Measurements from ENCODE around the gene TRAPPC13. TPM values are rescaled to one million over a fixed set of nuclear protein-coding genes. Genes with fewer than 3 reads are reported as not detected.

The TRAPPC13 gene
- total RNA-seq, 4 donors from 2014 or later, result 26.7 to 34.2 (median 30.3) TPM

- intact Hi-C loops (cut with DNase I), result no loop called here
- H3K4me3 ChIP-seq (replicated peaks in 1 of 3), result peak overlapping the region in 1 of 3 donors; percentile 74
- DNase-seq, result no peak
- peaks cover 4 to 9% of the 10 kb centered on the region in 2 donors for H3K36me3 ChIP-seq
- H3K27ac ChIP-seq, result no peak overlapping the region
- H3K4me1 ChIP-seq, result peaks cover 22 to 28% of the 10 kb centered on the region in 2 donors
- WGBS, 2 donors, result 60 to 65% methylated on average over 6 of the region's 6 CpGs
- H3K9me3 ChIP-seq, result no peaks in the 10 kb centered on the region
- TF ChIP-seq POLR2A (IDR thresholded peaks at IDR 0.05) (no peak), CTCF (IDR thresholded peaks at IDR 0.05) (no peak)
- H3K27me3 ChIP-seq, result no peaks in the 10 kb centered on the region
Measured at GRCh38 chr5:65625743-65626142, 916 bp downstream of the TRAPPC13 start.

GRCh38 chr5:65630981-65631380 is 6.2 kb downstream of the TRAPPC13 start:
- DNase-seq, result no peak
- TF ChIP-seq CTCF (IDR thresholded peaks at IDR 0.05) (no peak), POLR2A (IDR thresholded peaks at IDR 0.05) (no peak)
- Histone ChIP-seq H3K36me3 (peaks cover 11 to 13% of the 10 kb centered on the region in 2 donors), H3K27me3 (no peaks in the 10 kb centered on the region), H3K27ac (no peak overlapping the region), H3K9me3 (no peaks in the 10 kb centered on the region), H3K4me1 (peaks cover under 1 to 2% of the 10 kb centered on the region in 2 donors), H3K4me3 (replicated peaks in 1 of 3) (no peak overlapping the region)
- intact Hi-C loops (cut with DNase I), result no loop called here

- intact Hi-C loops (cut with DNase I), result no loop called here
- Histone ChIP-seq H3K36me3 (peaks cover 11 to 22% of the 10 kb centered on the region in 2 donors), H3K27ac (no peak overlapping the region), H3K4me1 (no peaks in the 10 kb centered on the region), H3K9me3 (no peaks in the 10 kb centered on the region), H3K4me3 (replicated peaks in 1 of 3) (no peak overlapping the region), H3K27me3 (no peaks in the 10 kb centered on the region)
- WGBS, 2 donors, result 96 to 97% methylated on average over 4 of the region's 4 CpGs
- no peak for DNase-seq
- TF ChIP-seq CTCF (IDR thresholded peaks at IDR 0.05), result no peak
- no peak for TF ChIP-seq POLR2A (IDR thresholded peaks at IDR 0.05)
Measured at GRCh38 chr5:65640240-65640639, 15.4 kb downstream of the TRAPPC13 start.

GRCh38 chr5:65646938-65647337 is 22.1 kb downstream of the TRAPPC13 start:
- intact Hi-C loops (cut with DNase I), result no loop called here
- Histone ChIP-seq H3K36me3 (no peaks in the 10 kb centered on the region), H3K27me3 (no peaks in the 10 kb centered on the region), H3K27ac (no peak overlapping the region), H3K4me3 (replicated peaks in 1 of 3) (no peak overlapping the region), H3K4me1 (no peaks in the 10 kb centered on the region), H3K9me3 (no peaks in the 10 kb centered on the region)
- DNase-seq, result no peak
- no peak for TF ChIP-seq POLR2A (IDR thresholded peaks at IDR 0.05)
- TF ChIP-seq CTCF (IDR thresholded peaks at IDR 0.05), result no peak
- WGBS, 2 donors, result 91 to 96% methylated on average over 2 of the region's 2 CpGs

- TF ChIP-seq POLR2A (IDR thresholded peaks at IDR 0.05) (no peak), CTCF (IDR thresholded peaks at IDR 0.05) (no peak)
- intact Hi-C loops (cut with DNase I), result no loop called here
- no peak for DNase-seq
- Histone ChIP-seq H3K4me3 (replicated peaks in 1 of 3) (no peak overlapping the region), H3K27ac (no peak overlapping the region), H3K27me3 (no peaks in the 10 kb centered on the region), H3K4me1 (no peaks in the 10 kb centered on the region), H3K36me3 (no peaks in the 10 kb centered on the region), H3K9me3 (no peaks in the 10 kb centered on the region)
Measured at GRCh38 chr5:65647941-65648340, 23.1 kb downstream of the TRAPPC13 start.
